ENCODE results near the gene FBXO27. TPM values are rescaled to one million over a fixed set of nuclear protein-coding genes. Genes with fewer than 3 reads are reported as not detected.

Gene FBXO27
- total RNA-seq, 4 donors from 2014 or later = 1.2 to 12.4 (median 3.6) TPM

- Histone ChIP-seq H3K4me3 (no peak overlapping the region), H3K27ac (no peak overlapping the region), H3K36me3 (no peaks in the 10 kb centered on the region), H3K4me1 (no peaks in the 10 kb centered on the region), H3K27me3 (no peaks in the 10 kb centered on the region), H3K9me3 (peaks cover 0 to 5% (median 0%) of the 10 kb centered on the region in 4 donors)
- TF ChIP-seq CTCF (IDR thresholded peaks at IDR 0.05) (no peak), POLR2A (IDR thresholded peaks at IDR 0.05) (no peak)
- no peak for DNase-seq
These were observed 47.1 kb downstream of the FBXO27 start for GRCh38 chr19:38985262-38985661.

DNA sequence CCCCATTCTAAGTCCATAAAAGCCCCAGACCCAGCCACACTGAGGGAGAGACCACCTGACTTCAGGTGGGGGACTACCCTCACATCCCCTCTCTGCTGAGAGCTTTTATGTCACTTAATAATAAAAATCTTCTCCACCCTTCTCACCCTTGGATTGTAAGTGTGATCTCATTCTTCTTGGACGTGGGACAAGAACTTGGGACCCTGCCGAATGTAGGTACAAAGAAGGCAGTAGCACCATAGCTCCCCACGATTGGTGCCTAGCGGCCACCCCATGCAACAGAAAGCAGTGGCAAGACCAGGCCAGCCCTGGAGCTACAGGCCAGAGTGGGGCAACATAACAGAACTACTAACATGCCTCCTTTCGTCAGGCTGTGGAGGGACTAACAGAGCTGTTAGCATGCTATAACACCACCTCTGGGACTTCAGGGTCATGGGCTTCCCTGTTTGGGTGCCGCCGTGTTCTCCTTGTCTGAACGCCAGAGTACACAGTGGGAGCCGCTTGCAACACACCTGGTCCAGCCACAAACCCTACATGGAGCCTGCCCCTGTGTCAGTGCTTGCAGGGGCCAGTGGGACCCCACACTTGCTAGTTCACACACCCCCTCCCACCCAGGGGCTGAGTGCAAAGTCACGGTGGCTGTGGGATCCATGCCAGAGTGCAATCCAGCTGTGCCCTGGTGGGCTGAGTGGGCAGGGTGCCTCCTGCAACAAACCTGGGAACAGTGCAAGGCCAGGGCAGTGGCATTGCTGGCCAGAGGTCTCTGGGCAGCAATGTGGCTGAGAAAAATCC is 51.6 kb downstream of the FBXO27 start:
- Histone ChIP-seq H3K27ac (no peak overlapping the region), H3K36me3 (no peaks in the 10 kb centered on the region), H3K27me3 (peaks cover 0 to 3% of the 10 kb centered on the region in 2 donors), H3K4me1 (peaks cover 0 to 7% (median 0%) of the 10 kb centered on the region in 4 donors), H3K9me3 (peaks cover 0 to 6% (median 0%) of the 10 kb centered on the region in 4 donors), H3K4me3 (no peak overlapping the region)
- no peak for TF ChIP-seq CTCF (IDR thresholded peaks at IDR 0.05)
- TF ChIP-seq POLR2A (IDR thresholded peaks at IDR 0.05) = no peak
- DNase-seq = no peak

DNA sequence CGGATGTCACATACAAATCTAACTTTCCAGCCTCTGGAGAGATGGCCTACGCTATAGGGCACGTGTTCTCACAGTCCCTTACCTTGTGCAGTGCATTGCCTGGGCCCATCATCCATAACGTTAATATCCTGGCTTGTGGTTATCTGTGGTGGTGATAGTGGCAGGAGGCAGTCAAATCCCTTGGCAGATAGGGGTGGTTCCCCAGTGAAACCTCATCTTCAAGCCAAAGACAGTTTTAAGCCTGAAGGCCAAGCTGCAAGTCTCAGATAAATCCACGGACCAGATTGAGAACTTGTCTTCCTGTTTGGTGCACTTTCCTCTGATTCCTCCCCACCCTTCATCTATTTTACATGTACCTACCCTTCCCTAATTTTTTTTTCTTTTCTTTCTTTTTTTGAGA is 52.5 kb downstream of the FBXO27 start:
- no peak overlapping the region for H3K27ac ChIP-seq
- TF ChIP-seq CTCF (IDR thresholded peaks at IDR 0.05) (no peak), POLR2A (IDR thresholded peaks at IDR 0.05) (no peak)
- H3K9me3 ChIP-seq = peaks cover 0 to 6% (median 0%) of the 10 kb centered on the region in 4 donors
- H3K4me1 ChIP-seq = peaks cover 0 to 9% (median 0%) of the 10 kb centered on the region in 4 donors
- no peaks in the 10 kb centered on the region for H3K36me3 ChIP-seq
- H3K27me3 ChIP-seq = peaks cover 0 to 10% of the 10 kb centered on the region in 2 donors
- H3K4me3 ChIP-seq = no peak overlapping the region
- no peak for DNase-seq

GRCh38 chr19:38978326-38978689 is 54.0 kb downstream of the FBXO27 start:
- no peak for DNase-seq
- H3K27ac ChIP-seq = no peak overlapping the region

More at GRCh38 chr19:38978326-38978689, 54.0 kb downstream of the FBXO27 start:
- H3K9me3 ChIP-seq = peaks cover 0 to 6% (median 0%) of the 10 kb centered on the region in 4 donors
- no peaks in the 10 kb centered on the region for H3K36me3 ChIP-seq
- TF ChIP-seq CTCF (IDR thresholded peaks at IDR 0.05) = no peak
- TF ChIP-seq POLR2A (IDR thresholded peaks at IDR 0.05) = no peak
- H3K27me3 ChIP-seq = peaks cover 0 to 10% of the 10 kb centered on the region in 2 donors
- H3K4me1 ChIP-seq = peaks cover 0 to 9% (median 0%) of the 10 kb centered on the region in 4 donors
- H3K4me3 ChIP-seq = no peak overlapping the region

Measured in Peyer's patch (tissue), 4 donors.